SU-DHL-6 (cell line): ENCODE data around the gene DDX27.

Experiments
- H2AFZ ChIP-seq: fragments of 200-600 bp; sonication (generic); 2 replicates; pipeline ENCODE4 v1.6.1; 2014; ENCODE audit warnings: low read depth, mild to moderate bottlenecking, moderate library complexity, mixed read lengths, antibody characterized with exemption, low read length; ENCODE audit not compliant: severe bottlenecking
- H3F3A ChIP-seq: fragments of 200-600 bp; shearing (Covaris generic); 2 replicates; pipeline ENCODE4 v1.6.0; 2016; ENCODE audit warnings: antibody characterized with exemption, mild to moderate bottlenecking; ENCODE audit not compliant: insufficient read depth
- H3K27ac ChIP-seq: fragments of 200-600 bp; sonication (generic); 2 replicates; pipeline ENCODE4 v1.5.1; 2016; ENCODE audit warnings: low read depth, mild to moderate bottlenecking, low read length, moderate library complexity, mixed read lengths
- H3K27me3 ChIP-seq: fragments of 200-600 bp; sonication (generic), shearing (Covaris generic); 2 replicates; pipeline ENCODE4 v1.6.0; 2014; ENCODE audit warnings: mild to moderate bottlenecking, low read length
- H3K36me3 ChIP-seq: fragments of 200-600 bp; sonication (generic); 2 replicates; pipeline ENCODE4 v1.6.1; 2014; ENCODE audit warnings: mild to moderate bottlenecking, low read length, mixed read lengths
- H3K4me2 ChIP-seq: fragments of 300-600, 200-600 bp; shearing (Covaris generic), sonication (generic); 2 replicates; pipeline ENCODE4 v1.6.0; 2014; ENCODE audit warnings: low read length, low read depth, mild to moderate bottlenecking; ENCODE audit not compliant: poor library complexity, severe bottlenecking
- H3K4me3 ChIP-seq: fragments of 200-600 bp; sonication (generic); 2 replicates; pipeline ENCODE4 v1.5.1; 2014; ENCODE audit warnings: antibody characterized with exemption, low read length, mild to moderate bottlenecking, mixed read lengths; ENCODE audit not compliant: insufficient read depth, poor library complexity, severe bottlenecking
- H3K79me2 ChIP-seq: fragments of 200-600 bp; sonication (generic); 2 replicates; pipeline ENCODE4 v1.6.1; 2014; ENCODE audit warnings: mild to moderate bottlenecking, low read length, moderate library complexity; ENCODE audit not compliant: insufficient read depth
- H3K9ac ChIP-seq: fragments of 200-600 bp; sonication (generic); 2 replicates; pipeline ENCODE4 v1.7.0; 2014; ENCODE audit warnings: mild to moderate bottlenecking, low read length
- H3K9me2 ChIP-seq: fragments of 200-600 bp; sonication (generic); replicated peaks from 2 replicates; pipeline ENCODE4 v1.6.1; 2014; ENCODE audit warnings: low read length; ENCODE audit not compliant: insufficient read depth
- H3K9me3 ChIP-seq: fragments of 200-600 bp; sonication (generic); 2 replicates; pipeline ENCODE4 v1.6.1; 2014; ENCODE audit warnings: low read length, mixed read lengths; ENCODE audit not compliant: insufficient read depth
- H4K20me1 ChIP-seq: fragments of 200-600 bp; sonication (generic); 2 replicates; pipeline ENCODE4 v1.6.1; 2014; ENCODE audit warnings: low read depth, mild to moderate bottlenecking, antibody characterized with exemption, low read length, moderate library complexity, mixed read lengths
- CTCF ChIP-seq: fragments of 200-600 bp; sonication (generic); IDR thresholded peaks from one replicate; pipeline ENCODE4 v1.5.1; 2017; ENCODE audit warnings: antibody characterized with exemption, mild to moderate bottlenecking, low read length, moderate library complexity; ENCODE audit not compliant: insufficient read depth, poor library complexity, severe bottlenecking
- EZH2phosphoT487 ChIP-seq: fragments of 200-600 bp; sonication (generic), shearing (Covaris generic); conservative IDR thresholded peaks from 2 replicates; pipeline ENCODE4 v1.6.1; 2018; ENCODE audit warnings: mild to moderate bottlenecking, antibody characterized with exemption, low read length, moderate library complexity, mixed read lengths

DDX27 gene

GRCh38 chr20:49259799-49260198, 40.6 kb downstream of the DDX27 start:
- no peaks in the 10 kb centered on the region for H3K79me2 ChIP-seq
- no peaks in the 10 kb centered on the region for H3F3A ChIP-seq
- H3K36me3 ChIP-seq, result peaks cover 29% of the 10 kb centered on the region
- no peaks in the 10 kb centered on the region for H3K27me3 ChIP-seq
- H3K4me2 ChIP-seq, result no peak overlapping the region
- no peak overlapping the region for H3K9ac ChIP-seq
- no peak overlapping the region for H3K4me3 ChIP-seq
- no peaks in the 10 kb centered on the region for H3K9me2 ChIP-seq
- H3K27ac ChIP-seq, result no peak overlapping the region
- TF ChIP-seq EZH2phosphoT487 (no peak), CTCF (no peak)
- H4K20me1 ChIP-seq, result peaks cover 2% of the 10 kb centered on the region; the same call in 1 of the 2 replicates
- no peak overlapping the region for H2AFZ ChIP-seq
- no peaks in the 10 kb centered on the region for H3K9me3 ChIP-seq

GRCh38 chr20:49260218-49260617, 41.0 kb downstream of the DDX27 start:
- H2AFZ ChIP-seq, result no peak overlapping the region
- H3K79me2 ChIP-seq, result peaks cover 3% of the 10 kb centered on the region; the same call in 1 of the 2 replicates
- no peak overlapping the region for H3K27ac ChIP-seq
- peaks cover 6% of the 10 kb centered on the region; the same call in 1 of the 2 replicates for H4K20me1 ChIP-seq
- no peak overlapping the region for H3K4me2 ChIP-seq
- H3K9me2 ChIP-seq, result no peaks in the 10 kb centered on the region
- H3K36me3 ChIP-seq, result peaks cover 30% of the 10 kb centered on the region
- H3K27me3 ChIP-seq, result no peaks in the 10 kb centered on the region
- H3F3A ChIP-seq, result no peaks in the 10 kb centered on the region
- TF ChIP-seq EZH2phosphoT487, result no peak
- H3K9ac ChIP-seq, result no peak overlapping the region
- no peaks in the 10 kb centered on the region for H3K9me3 ChIP-seq
- H3K4me3 ChIP-seq, result no peak overlapping the region

GRCh38 chr20:49261173-49261572, 42.0 kb downstream of the DDX27 start:
- H2AFZ ChIP-seq, result no peak overlapping the region
- H3K9me2 ChIP-seq, result no peaks in the 10 kb centered on the region
- no peak overlapping the region for H3K27ac ChIP-seq
- H3K4me2 ChIP-seq, result no peak overlapping the region
- no peak overlapping the region for H3K4me3 ChIP-seq
- H3K79me2 ChIP-seq, result peaks cover 13% of the 10 kb centered on the region
- no peak for TF ChIP-seq EZH2phosphoT487
- no peak for TF ChIP-seq CTCF
- no peaks in the 10 kb centered on the region; the same call in 1 of the 2 replicates for H3F3A ChIP-seq
- H3K27me3 ChIP-seq, result no peaks in the 10 kb centered on the region
- no peak overlapping the region for H3K9ac ChIP-seq
- no peaks in the 10 kb centered on the region for H3K9me3 ChIP-seq
- peaks cover 35% of the 10 kb centered on the region for H3K36me3 ChIP-seq
- H4K20me1 ChIP-seq, result peaks cover 11% of the 10 kb centered on the region; the same call in 1 of the 2 replicates

GRCh38 chr20:49262444-49262843, 43.2 kb downstream of the DDX27 start:
- Histone ChIP-seq H3K79me2 (peaks cover 22% of the 10 kb centered on the region), H3K36me3 (peaks cover 32% of the 10 kb centered on the region)

More at GRCh38 chr20:49262444-49262843, 43.2 kb downstream of the DDX27 start:
- peaks cover 11% of the 10 kb centered on the region; the same call in 1 of the 2 replicates for H4K20me1 ChIP-seq
- no peaks in the 10 kb centered on the region for H3K9me2 ChIP-seq
- no peak overlapping the region for H3K4me2 ChIP-seq
- H3K4me3 ChIP-seq, result no peak overlapping the region
- H3K9me3 ChIP-seq, result no peaks in the 10 kb centered on the region
- no peak overlapping the region for H3K27ac ChIP-seq
- no peak overlapping the region for H3K9ac ChIP-seq
- H3F3A ChIP-seq, result no peaks in the 10 kb centered on the region; the same call in 1 of the 2 replicates
- TF ChIP-seq CTCF (no peak), EZH2phosphoT487 (no peak)
- H3K27me3 ChIP-seq, result no peaks in the 10 kb centered on the region
- no peak overlapping the region for H2AFZ ChIP-seq
